HepG2 (cell line): ENCODE results near the gene RASSF8. TPM values are rescaled to one million over a fixed set of nuclear protein-coding genes. Genes with fewer than 3 reads are reported as not detected.

Experiments used
- ATAC-seq: fragments of 200-7000 bp; cut with Tn5 transposase; 3 replicates; pipeline ENCODE4 v1.9.1; 2020; ENCODE audit warnings: mild to moderate bottlenecking, moderate library complexity
- BruUV-seq: library from RNA; stranded (reverse); fragments of 400-500 nt; replicated peaks from 2 replicates; lab custom pipeline; 2021; lab: Mats Ljungman, UMichigan
- CTCF ChIA-PET: fragments of 300-600 bp; formaldehyde crosslinking; extraction: SDS; loops from one replicate; lab custom pipeline; 2021; ENCODE audit warnings: low total read pairs, inconsistent platforms, low intra/inter-chr PET ratio; lab: Yijun Ruan, JAX
- POLR2A ChIA-PET: fragments of 350-600 bp; sonication (Branson Sonifier 250); formaldehyde crosslinking; loops from one replicate; lab custom pipeline; 2020; ENCODE audit warnings: antibody characterized with exemption, inconsistent platforms; lab: Yijun Ruan, JAX
- DNase-seq: peaks from one replicate; pipeline ENCODE4 v3.0.0-alpha.2; 2015; ENCODE audit warnings: low spot score
- FAIRE-seq: peaks from 3 replicates; lab custom pipeline; 2011; peaks lifted over from hg19 to GRCh38; lab: Jason Lieb, UNC
- H2AFZ ChIP-seq: one replicate; pipeline ENCODE4 v1.6.1; 2011; ENCODE audit warnings: low read length, inconsistent platforms
- H3K27ac ChIP-seq: fragments of 300-600 bp; 3 replicates; pipeline ENCODE4 v1.8.0; 2011; ENCODE audit warnings: mixed run types, mild to moderate bottlenecking, mixed read lengths, low read length, inconsistent platforms; ENCODE audit not compliant: insufficient read depth; ENCODE audit errors: extremely low read length
- H3K27me3 ChIP-seq, 2 experiments: fragments of 200-600 bp in 1 of 2; 2 replicates in 1 of 2; 3 replicates in 1 of 2; pipeline versions ENCODE4 v1.6.0 to v1.8.0; 2011; ENCODE audit warnings: low read length in 2 of 2, mild to moderate bottlenecking in 2 of 2, moderate library complexity in 2 of 2, inconsistent platforms in 1 of 2; ENCODE audit not compliant: insufficient read depth in 2 of 2, control insufficient read depth in 1 of 2
- H3K36me3 ChIP-seq, 2 experiments: fragments of 200-600 bp in 1 of 2; replicated peaks in 1 of 2; 2 replicates in 1 of 2; 3 replicates in 1 of 2; pipeline versions ENCODE4 v1.5.1 to v1.8.0; 2011; ENCODE audit warnings: low read length in 2 of 2, inconsistent platforms in 1 of 2; ENCODE audit not compliant: insufficient read depth in 2 of 2, control insufficient read depth in 1 of 2
- H3K4me1 ChIP-seq: 2 replicates; pipeline ENCODE4 v1.5.1; 2012; ENCODE audit warnings: low read length, inconsistent platforms; ENCODE audit not compliant: insufficient read depth
- H3K4me2 ChIP-seq: 2 replicates; pipeline ENCODE4 v1.6.0; 2011; ENCODE audit warnings: low read depth, low read length, inconsistent platforms
- H3K4me3 ChIP-seq, 3 experiments: fragments of 200-600 bp in 1 of 3; sonication (generic), shearing (Covaris generic) in 1 of 3; replicated peaks in 1 of 3; 2 replicates each; pipeline ENCODE4 v1.5.1; 2011 to 2016; ENCODE audit warnings: low read length in 3 of 3, inconsistent platforms in 2 of 3, low read depth in 2 of 3, mild to moderate bottlenecking in 2 of 3, control low read depth in 1 of 3, mixed read lengths in 1 of 3; ENCODE audit not compliant: insufficient read depth in 1 of 3
- H3K79me2 ChIP-seq: one replicate; pipeline ENCODE4 v1.6.1; 2011; ENCODE audit warnings: low read length, inconsistent platforms; ENCODE audit not compliant: insufficient read depth
- H3K9ac ChIP-seq: 2 replicates; pipeline ENCODE4 v1.6.0; 2011; ENCODE audit warnings: mild to moderate bottlenecking, low read depth, low read length, inconsistent platforms; ENCODE audit not compliant: insufficient read depth
- H3K9me3 ChIP-seq: 2 replicates; pipeline ENCODE4 v1.5.1; 2012; ENCODE audit warnings: mild to moderate bottlenecking, low read length
- H4K20me1 ChIP-seq: 2 replicates; pipeline ENCODE4 v1.6.0; 2011; ENCODE audit warnings: inconsistent platforms, mild to moderate bottlenecking, low read length, moderate library complexity; ENCODE audit not compliant: insufficient read depth
- ASH2L ChIP-seq: fragments of 300-600, 200-600 bp; sonication (generic); IDR thresholded peaks from 2 replicates; pipeline ENCODE4 v1.7.0; 2017; ENCODE audit warnings: low read depth, mild to moderate bottlenecking, moderate library complexity, mixed read lengths, low read length; ENCODE audit not compliant: insufficient read length
- FOSL1 ChIP-seq: sonication (generic); formaldehyde crosslinking; IDR thresholded peaks from 2 replicates; pipeline ENCODE4 v1.9.0; 2021; ENCODE audit warnings: missing genetic modification reagents, borderline replicate concordance
- HBP1 ChIP-seq: IDR thresholded peaks from 2 replicates; pipeline ENCODE4 v1.6.1; 2016; ENCODE audit warnings: low read depth, control low read depth
- HNRNPLL ChIP-seq: fragments of 200-400 bp; formaldehyde crosslinking; IDR thresholded peaks from 2 replicates; pipeline ENCODE4 v1.6.1; 2017; ENCODE audit warnings: mild to moderate bottlenecking, low read depth, low read length; ENCODE audit not compliant: poor library complexity, severe bottlenecking
- NRL ChIP-seq: sonication (generic); formaldehyde crosslinking; IDR thresholded peaks from 2 replicates; pipeline ENCODE4 v1.5.0; 2020; ENCODE audit warnings: missing genetic modification reagents, mild to moderate bottlenecking, moderate library complexity, borderline replicate concordance
- PITX1 ChIP-seq: sonication (generic); formaldehyde crosslinking; IDR thresholded peaks from 2 replicates; pipeline ENCODE4 v1.5.1; 2020; ENCODE audit warnings: mild to moderate bottlenecking, missing genetic modification reagents
- RCOR2 ChIP-seq: IDR thresholded peaks from 2 replicates; pipeline ENCODE4 v1.6.1; 2016; ENCODE audit warnings: missing biosample characterization, missing genetic modification reagents
- REST ChIP-seq, 2 experiments: IDR thresholded peaks; 2 replicates each; pipeline ENCODE4 v1.6.1; 2011 to 2012; ENCODE audit warnings: low read length in 2 of 2, borderline replicate concordance in 1 of 2, low read depth in 1 of 2, mild to moderate bottlenecking in 1 of 2, moderate library complexity in 1 of 2
- SMC3 ChIP-seq: IDR thresholded peaks from 2 replicates; pipeline ENCODE4 v1.6.1; 2011; ENCODE audit warnings: low read length, improper control_type of control experiment
- TFAP4 ChIP-seq: sonication (generic); IDR thresholded peaks from 2 replicates; pipeline ENCODE4 v1.6.1; 2016; ENCODE audit warnings: low read depth, borderline replicate concordance
- ZNF34 ChIP-seq: sonication (generic); formaldehyde crosslinking; IDR thresholded peaks from 2 replicates; pipeline ENCODE4 v1.4.0; 2020; ENCODE audit warnings: mild to moderate bottlenecking, missing genetic modification reagents, borderline replicate concordance
- ZNF800 ChIP-seq: sonication (generic); formaldehyde crosslinking; IDR thresholded peaks from 2 replicates; pipeline ENCODE4 v1.4.0; 2020; ENCODE audit warnings: missing genetic modification reagents
- ZSCAN20 ChIP-seq: sonication (generic); formaldehyde crosslinking; IDR thresholded peaks from 2 replicates; pipeline ENCODE4 v1.4.0; 2020; ENCODE audit warnings: missing genetic modification reagents, mild to moderate bottlenecking, borderline replicate concordance
- WGBS: methylation state at CpG from one replicate; pipeline ENCODE4 v1.1.6; 2017; ENCODE audit warnings: low lambda C conversion rate; 5-methylcytosine and 5-hydroxymethylcytosine counted together
- in situ Hi-C: cut with HindIII; loops from 2 replicates; pipeline ENCODE4 v1.10.0; 2017; ENCODE audit warnings: low pct_unique_long_range_greater_than_20kb; ENCODE audit not compliant: extremely low pct_ligation_motif_present
- intact Hi-C: fragments of 100-400 bp; cut with micrococcal nuclease; formaldehyde crosslinking; loops from one replicate; pipeline ENCODE4 v1.10.0; 2022; ENCODE audit not compliant: unreplicated experiment
- polyA plus RNA-seq, 8 experiments: library from polyadenylated mRNA; depleted of rRNA in 3 of 8; stranded (reverse) in 7 of 8; unstranded in 1 of 8; fragments of >200 nt; fragmentation: Illumina TruSeq in 4 of 8; extraction: Trizol in 4 of 8; gene quantifications; 2 replicates each; pipeline versions ENCODE4 v1.2.1 to v1.2.3, GENCODE V29; 2011 to 2016; ENCODE audit warnings: low read depth in 4 of 8, missing spikeins in 1 of 8, mixed read lengths in 1 of 8; ENCODE audit not compliant: insufficient read depth in 1 of 8
- total RNA-seq, 5 experiments: library from RNA; depleted of rRNA; stranded (reverse); fragments of >200 nt; fragmentation: Illumina TruSeq; extraction: Trizol; gene quantifications; 2 replicates each; pipeline ENCODE4 v1.2.3, GENCODE V29; 2016; ENCODE audit warnings: low read depth in 1 of 5

Gene RASSF8
- total and polyA plus RNA-seq, 2 of the 13 experiments (the other 11 are each of a cell fraction or from before 2014, with no cell fraction given) = 0.82 to 9.2 TPM

- TF ChIP-seq HNRNPLL (peak; percentile 72), NRL (peak; percentile 9; the same call in 1 of the 2 replicates), ZNF800 (CRISPR knock-in tag) (peak; percentile 89)
These were observed 168.1 kb downstream of the RASSF8 start (continued) for GRCh38 chr12:26126340-26127284.

GRCh38 chr12:26127404-26127803 lies 168.9 kb downstream of the RASSF8 start:
- intact Hi-C loops = no loop called here
- no peak for DNase-seq
- Histone ChIP-seq H4K20me1 (peaks cover 3% of the 10 kb centered on the region; the same call in 1 of the 2 replicates), H3K9ac (no peak overlapping the region), H3K4me3 (no peak overlapping the region), H3K79me2 (no peaks in the 10 kb centered on the region), H2AFZ (no peak overlapping the region), H3K36me3 (no peaks in the 10 kb centered on the region), H3K4me1 (peaks cover 20% of the 10 kb centered on the region), H3K27me3 (peaks cover 17 to 69% of the 10 kb centered on the region in 2 experiments), H3K4me2 (no peak overlapping the region), H3K9me3 (no peaks in the 10 kb centered on the region), H3K27ac (no peak overlapping the region)
- ChIA-PET POLR2A (interaction anchor here (0.5 kb wide), 1 partner anchor 48 kb away, joined by 3 read pairs; no protein-coding TSS in a partner anchor), CTCF (no interaction called here)
- WGBS = 50% methylated on average over 2 of the region's 2 CpGs
- no peak for FAIRE-seq
- no TSS peak for BruUV-seq
- ATAC-seq = no peak
- in situ Hi-C loops = loop anchor here (10.0 kb wide), 1 partner anchor 187 kb away; no protein-coding TSS in a partner anchor
- TF ChIP-seq ZNF34 (no peak), FOSL1 (CRISPR knock-in tag) (no peak), REST (IDR thresholded peaks at IDR 0.05; ENCODE audit: borderline replicate concordance in 1 of 2, low read depth in 1 of 2, low read length in 2 of 2) (no peak), TFAP4 (no peak), SMC3 (no peak), PITX1 (CRISPR knock-in tag) (no peak), ASH2L (no peak), RCOR2 (CRISPR knock-in tag) (no peak), HBP1 (CRISPR knock-in tag) (no peak), ZSCAN20 (CRISPR knock-in tag) (no peak)
